HG03457 (cell line): ENCODE measurements around the gene PMIS2.
A peak's percentile ranks its signal among the peaks of the same experiment; 100 is the strongest.
"Not testable (repeated sequence)": the region's sequence is repeated elsewhere in the genome, so short reads cannot be mapped to it uniquely, and the experiment has no call there.

Experiments
- ATAC-seq: cut with Tn5 transposase; IDR thresholded peaks from one replicate; pipeline ENCODE4 v1.9.1; 2021; ENCODE audit warnings: moderate number of reproducible peaks; ENCODE audit not compliant: unreplicated experiment

Gene PMIS2

GRCh38 chr19:35587321-35587720 is 1.3 kb downstream of the PMIS2 start:
- no peak for ATAC-seq

DNA sequence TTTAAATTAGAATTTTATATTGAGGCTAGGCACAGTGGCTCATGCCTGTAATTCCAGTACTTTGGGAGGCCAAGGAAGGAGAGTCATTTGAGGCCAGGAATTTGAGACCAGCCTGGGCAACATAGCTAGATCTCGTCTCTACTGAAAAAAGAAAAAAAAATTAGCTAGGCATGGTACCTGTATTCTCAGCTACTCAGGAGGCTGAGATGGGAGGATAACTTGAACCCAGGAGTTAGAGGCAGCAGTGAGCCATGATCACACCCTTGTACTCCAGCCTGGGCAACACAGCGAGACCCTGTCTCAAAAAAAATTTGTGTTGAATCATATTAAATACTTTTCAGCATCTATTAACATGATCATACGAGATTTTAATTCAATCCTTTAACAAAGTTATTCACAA is 4.9 kb downstream of the PMIS2 start:
- no peak for ATAC-seq

DNA sequence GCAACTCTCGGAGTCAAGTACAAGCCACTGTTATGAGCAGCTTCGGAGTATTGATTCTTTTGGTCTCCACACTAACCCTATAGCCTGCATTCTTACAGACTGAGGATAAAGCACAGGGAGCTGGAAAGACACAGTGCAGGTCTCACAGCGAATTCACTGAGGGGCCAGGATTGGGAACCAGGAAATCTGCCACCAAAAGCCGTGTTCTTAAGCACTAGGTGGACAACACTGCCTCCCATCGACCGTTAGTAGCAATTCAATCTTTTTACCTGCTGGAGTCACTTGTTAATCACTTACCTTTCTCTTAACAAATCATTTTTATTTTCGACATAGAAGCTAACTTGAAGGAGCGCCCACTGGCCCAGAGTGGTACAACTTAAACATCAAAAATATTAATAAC is 6.3 kb downstream of the PMIS2 start:
- ATAC-seq, result no peak

- ATAC-seq, result not testable (repeated sequence)
Measured at GRCh38 chr19:35595026-35595425, 9.1 kb downstream of the PMIS2 start.

DNA sequence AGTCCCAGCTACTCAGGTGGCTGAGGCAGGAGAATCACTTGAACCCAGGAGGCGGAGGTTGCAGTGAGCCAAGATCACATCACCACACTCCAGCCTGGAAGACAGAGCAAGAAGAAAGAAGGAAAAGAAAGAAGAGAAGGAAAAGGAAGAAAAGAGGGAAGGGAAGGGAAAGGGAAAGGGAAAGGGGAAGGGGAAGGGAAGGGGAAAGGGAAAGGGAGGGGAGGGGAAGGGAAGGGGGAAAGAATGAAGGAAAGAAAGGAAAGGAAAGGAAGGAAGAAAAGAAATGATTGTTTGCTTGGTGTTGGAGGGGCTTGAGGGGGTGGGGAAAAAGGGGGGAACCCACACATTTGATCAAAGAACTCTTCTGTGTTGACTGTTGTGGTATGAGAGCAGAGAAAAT is 10.0 kb downstream of the PMIS2 start:
- no peak for ATAC-seq

- ATAC-seq, result peak; percentile 69
Measured at GRCh38 chr19:35596366-35596999, 10.5 kb downstream of the PMIS2 start.

GRCh38 chr19:35601971-35602370 is 16.0 kb downstream of the PMIS2 start:
- no peak for ATAC-seq

DNA sequence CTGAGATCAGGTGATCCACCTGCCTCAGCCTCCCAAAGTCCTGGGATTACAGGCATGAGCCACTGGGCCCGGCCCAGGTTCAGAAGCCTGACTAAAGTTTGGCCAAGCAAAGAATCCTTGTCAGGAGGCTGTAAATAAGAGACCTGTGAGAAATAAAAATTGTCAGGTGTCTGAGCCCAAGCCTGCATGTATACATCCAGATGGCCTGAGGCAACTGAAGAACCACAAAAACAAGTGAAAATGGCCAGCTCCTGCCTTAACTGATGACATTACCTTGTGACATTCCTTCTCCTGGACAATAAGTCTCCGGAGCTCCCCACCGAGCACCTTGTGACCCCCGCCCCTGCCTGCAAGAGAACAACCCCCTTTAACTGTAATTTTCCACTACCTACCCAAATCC is 18.5 kb downstream of the PMIS2 start:
- ATAC-seq, result not testable (repeated sequence)

DNA sequence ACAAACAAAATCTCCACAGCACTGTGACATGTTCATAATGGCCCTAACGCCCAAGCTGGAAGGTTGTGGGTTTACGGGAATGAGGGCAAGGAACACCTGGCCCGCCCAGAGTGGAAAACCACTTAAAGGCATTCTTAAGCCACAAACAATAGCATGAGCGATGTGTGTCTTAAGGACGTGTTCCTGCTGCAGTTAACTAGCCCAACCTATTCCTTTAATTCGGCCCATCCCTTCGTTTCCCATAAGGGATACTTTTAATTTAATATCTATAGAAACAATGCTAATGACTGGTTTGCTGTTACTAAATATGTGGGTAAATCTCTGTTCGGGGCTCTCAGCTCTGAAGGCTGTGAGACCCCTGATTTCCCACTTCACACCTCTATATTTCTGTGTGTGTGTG is 21.2 kb downstream of the PMIS2 start:
- not testable (repeated sequence) for ATAC-seq

DNA sequence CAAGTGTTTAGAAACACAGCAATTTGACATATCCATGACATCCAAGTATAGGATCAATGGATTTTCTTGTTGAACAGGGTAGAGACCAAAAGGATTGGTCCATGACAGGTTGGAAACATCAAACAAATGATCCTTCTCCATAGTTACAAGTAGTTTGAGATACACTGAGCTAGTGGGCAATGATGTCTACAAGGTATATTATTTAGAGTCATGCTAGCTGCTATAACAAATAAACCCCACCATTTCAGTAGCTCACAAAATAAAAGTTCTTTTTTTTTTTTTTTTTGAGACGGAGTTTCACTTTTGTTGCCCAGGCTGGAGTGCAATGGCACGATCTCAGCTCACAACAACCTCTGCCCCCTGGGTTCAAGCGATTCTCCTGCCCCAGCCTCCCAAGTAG is 21.7 kb downstream of the PMIS2 start:
- no peak for ATAC-seq

- no peak for ATAC-seq
Measured at GRCh38 chr19:35608251-35608650, 22.3 kb downstream of the PMIS2 start.

DNA sequence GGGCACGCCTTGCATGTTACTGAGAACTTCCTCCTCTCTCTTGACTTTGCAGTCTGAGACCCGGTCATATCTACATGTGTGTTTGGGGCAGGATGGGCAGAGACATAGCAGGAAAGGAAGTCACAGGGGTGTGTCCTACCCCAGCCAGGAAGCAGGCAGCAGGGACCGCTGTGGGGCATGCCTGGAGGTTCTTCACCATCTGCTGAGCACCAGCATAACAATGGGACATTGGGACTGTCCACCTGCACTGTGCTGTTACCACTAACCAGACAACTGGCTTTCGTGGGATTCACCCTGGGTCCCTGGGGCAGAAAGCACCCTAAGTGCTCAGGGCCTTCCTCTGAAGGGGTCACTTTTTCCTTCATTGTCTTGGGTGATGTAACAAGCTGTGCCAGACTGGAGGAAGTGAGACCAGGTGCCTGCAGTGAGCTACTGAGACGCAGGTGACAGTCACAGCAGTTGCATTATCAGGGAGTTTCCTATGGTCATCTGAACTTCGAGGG is 23.9 kb downstream of the PMIS2 start:
- no peak for ATAC-seq

DNA sequence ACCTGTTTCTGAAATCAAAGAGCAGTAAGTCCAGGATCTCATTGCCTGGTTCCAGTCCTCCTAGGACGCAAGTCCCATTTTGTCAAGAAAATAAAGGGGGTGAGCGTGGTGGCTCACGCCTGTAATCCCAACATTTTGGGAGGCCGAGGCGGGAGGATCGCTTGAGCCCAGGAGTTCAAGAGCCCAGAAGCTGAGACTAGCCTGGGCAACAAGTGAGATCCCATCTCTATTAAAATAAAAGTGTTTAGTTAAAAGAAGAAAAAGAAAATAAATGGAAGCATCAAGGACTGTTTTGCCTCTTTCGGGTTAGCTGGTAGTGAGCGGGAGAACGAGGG is 26.2 kb downstream of the PMIS2 start:
- no peak for ATAC-seq

- ATAC-seq, result peak; percentile 56
Measured at GRCh38 chr19:35612559-35613321, 26.8 kb downstream of the PMIS2 start, which contains the start of gene HAUS5. Gene HAUS5, plus strand, starts transcription at chr19:35612735. Its CDS starts 60 bp downstream, at chr19:35612795.

- ATAC-seq, result no peak
Measured at GRCh38 chr19:35613574-35613973, 27.6 kb downstream of the PMIS2 start.

- no peak for ATAC-seq
Measured at GRCh38 chr19:35615036-35615435, 29.1 kb downstream of the PMIS2 start.

- no peak for ATAC-seq
Measured at GRCh38 chr19:35618857-35619256, 32.9 kb downstream of the PMIS2 start.

DNA sequence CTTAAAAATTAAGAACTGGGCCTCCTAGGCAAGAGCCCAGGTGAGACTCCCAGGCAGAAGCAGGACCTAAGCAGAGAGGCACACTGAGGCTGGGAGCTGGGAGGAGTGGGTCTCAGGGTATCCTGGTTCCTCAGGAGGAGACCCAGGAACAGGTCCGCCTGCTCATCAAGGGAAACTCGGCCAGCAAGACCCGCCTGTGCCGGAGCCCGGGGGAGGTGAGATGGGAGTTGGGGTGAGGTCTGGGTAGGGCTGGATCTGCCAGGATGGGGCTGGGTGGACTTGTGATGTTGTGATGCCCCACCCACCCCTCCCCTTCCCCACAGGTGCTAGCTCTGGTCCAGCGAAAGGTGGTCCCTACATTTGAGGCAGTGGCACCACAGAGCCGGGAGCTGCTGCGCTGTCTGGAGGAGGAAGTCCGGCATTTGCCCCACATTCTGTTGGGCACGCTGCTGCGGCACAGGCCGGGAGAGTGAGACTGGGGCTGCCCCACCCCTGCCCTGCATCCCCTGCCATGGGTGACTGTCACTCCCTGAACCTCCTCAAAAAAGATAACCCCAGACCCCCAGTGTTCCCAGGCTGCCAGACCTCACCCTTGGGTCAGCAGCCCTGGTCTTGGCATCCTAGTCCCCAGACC is 33.4 kb downstream of the PMIS2 start:
- ATAC-seq, result no peak

DNA sequence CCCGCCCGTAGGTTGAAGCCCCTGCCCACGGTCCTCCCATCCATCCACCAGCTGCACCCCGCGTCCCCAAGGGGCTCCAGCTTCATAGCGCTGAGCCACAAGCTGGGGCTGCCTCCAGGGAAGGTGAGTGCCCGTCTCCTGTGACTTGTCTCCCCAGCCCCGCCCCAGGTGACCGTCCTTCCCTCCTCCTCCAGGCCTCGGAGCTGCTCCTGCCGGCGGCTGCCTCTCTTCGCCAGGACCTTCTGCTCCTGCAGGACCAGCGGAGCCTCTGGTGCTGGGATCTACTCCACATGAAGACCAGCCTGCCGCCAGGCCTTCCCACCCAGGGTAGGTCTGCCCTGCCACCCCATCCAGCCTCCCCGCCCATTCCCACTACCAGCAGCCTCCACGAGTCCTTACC is 34.0 kb downstream of the PMIS2 start:
- ATAC-seq, result no peak

- no peak for ATAC-seq
Measured at GRCh38 chr19:35621708-35622107, 35.7 kb downstream of the PMIS2 start.

- no peak for ATAC-seq
Measured at GRCh38 chr19:35622750-35623149, 36.8 kb downstream of the PMIS2 start.
